Ovary (tissue), 9 donors: ENCODE data around the gene SCD5. TPM values are rescaled to one million over a fixed set of nuclear protein-coding genes. Genes with fewer than 3 reads are reported as not detected.

ENCODE experiments used
- DNase-seq, 5 donors: peaks; one replicate each; pipeline ENCODE4 v3.0.0-alpha.2; 2019 to 2020
- H3K27ac ChIP-seq, 2 donors: fragments of 200-600 bp; one replicate each; pipeline versions ENCODE4 v1.5.1 to v1.8.0; 2019 to 2022
- H3K27me3 ChIP-seq: fragments of 200-600 bp; one replicate; pipeline ENCODE4 v1.8.0; 2022
- H3K36me3 ChIP-seq: fragments of 200-600 bp; sonication (generic); one replicate; pipeline ENCODE4 v1.5.1; 2019
- H3K4me1 ChIP-seq: one replicate; pipeline ENCODE4 v1.8.1; 2013; ENCODE audit warnings: mild to moderate bottlenecking, moderate library complexity; ENCODE audit not compliant: insufficient read depth
- H3K4me3 ChIP-seq: fragments of 200-600 bp; sonication (generic); one replicate; pipeline ENCODE4 v1.5.1; 2017
- H3K9me3 ChIP-seq, 2 donors: fragments of 200-600 bp in 1 of 2; sonication (generic) in 1 of 2; one replicate each; pipeline versions ENCODE4 v1.5.1 to v1.8.1; 2013 to 2019; ENCODE audit warnings: mild to moderate bottlenecking in 1 of 2, moderate library complexity in 1 of 2
- CTCF ChIP-seq, 3 donors: fragments of 450-650 bp in 2 of 3; fragments of 200-600 bp in 1 of 3; IDR thresholded peaks; one replicate each; pipeline versions ENCODE4 v1.5.1 to v1.8.0; 2016 to 2022; ENCODE audit warnings: antibody characterized with exemption in 3 of 3, mild to moderate bottlenecking in 1 of 3
- EP300 ChIP-seq: sonication (generic); formaldehyde crosslinking; IDR thresholded peaks from one replicate; pipeline ENCODE4 v1.6.1; 2017; ENCODE audit warnings: antibody characterized with exemption
- POLR2A ChIP-seq: fragments of 450-650 bp; IDR thresholded peaks from one replicate; pipeline ENCODE4 v1.6.1; 2017; ENCODE audit warnings: antibody characterized with exemption, mild to moderate bottlenecking, moderate library complexity
- WGBS, 3 donors: extraction: QIAGEN DNeasy Blood & Tissue Kit in 1 of 3; methylation state at CpG; one replicate each; pipeline versions ENCODE4 v1.1.5 to v1.1.7; 2013 to 2017; 5-methylcytosine and 5-hydroxymethylcytosine counted together
- intact Hi-C, 4 donors: fragments of 100-400 bp; cut with DNase I; formaldehyde crosslinking; loops; one replicate each; pipeline versions ENCODE4 v1.11.0 to v1.15.1; 2022 to 2023
- polyA plus RNA-seq, 2 donors: library from polyadenylated mRNA; stranded (reverse); fragments of 200-250 nt in 1 of 2; fragments of 350-450 nt in 1 of 2; fragmentation: Illumina TruSeq in 1 of 2; extraction: RNeasy Lipid Tissue Mini Kit (QIAGEN cat#74804) in 1 of 2; gene quantifications; one replicate each; pipeline ENCODE4 v1.2.3, GENCODE V29; 2013 to 2014
- total RNA-seq, 7 donors: library from RNA; depleted of rRNA in 2 of 7; stranded (reverse); fragments of >200 nt in 2 of 7; fragmentation: NEBNext Ultra II Directional in 3 of 7; extraction: Animal tissue kit (Norgen Biotek cat#: 25700) in 3 of 7; gene quantifications; one replicate each; pipeline versions ENCODE4 v1.1.0 to v1.2.4, GENCODE V29; 2016 to 2023
- donor health status: DM: no; HTN: no; CAD: no; lungs with moderate emphysema.
- donor health status: DM: no; HTN: no; CAD: no.
- donor health status: Bipolar disorder and iron deficiency.
- donor health status: DM: yes; HTN: yes; CAD: no.
- donor health status: DM: no; HTN: no; CAD: no.
- donor health status: DM: yes; HTN: yes; CAD: no.

SCD5 gene
- total and polyA plus RNA-seq, 9 donors: 96.3 to 203 (median 119) TPM

GRCh38 chr4:82611527-82611926 lies 187.1 kb downstream of the SCD5 start:
- H3K4me1 ChIP-seq: no peaks in the 10 kb centered on the region
- no peaks in the 10 kb centered on the region for H3K36me3 ChIP-seq
- DNase-seq: no peak
- no peaks in the 10 kb centered on the region for H3K9me3 ChIP-seq
- H3K4me3 ChIP-seq: no peak overlapping the region
- intact Hi-C loops: no loop called here
- H3K27me3 ChIP-seq: no peaks in the 10 kb centered on the region
- 87 to 94% (median 90%) methylated on average over 4 of the region's 4 CpGs for WGBS, 3 donors
- TF ChIP-seq POLR2A: no peak
- no peak for TF ChIP-seq EP300
- no peak for TF ChIP-seq CTCF (IDR thresholded peaks at IDR 0.05)
- H3K27ac ChIP-seq: no peak overlapping the region

- intact Hi-C loops: no loop called here
- 86 to 94% (median 90%) methylated on average over 2 of the region's 2 CpGs for WGBS, 3 donors
Observed at GRCh38 chr4:82610041-82610440, 188.6 kb downstream of the SCD5 start.

GRCh38 chr4:82606622-82607021 lies 192.0 kb downstream of the SCD5 start:
- intact Hi-C loops: no loop called here
- WGBS, 3 donors: 97 to 99% (median 98%) methylated on average over 7 of the region's 7 CpGs
- DNase-seq: no peak
- Histone ChIP-seq H3K27me3 (no peaks in the 10 kb centered on the region), H3K9me3 (no peaks in the 10 kb centered on the region), H3K4me1 (no peaks in the 10 kb centered on the region), H3K27ac (no peak overlapping the region), H3K4me3 (no peak overlapping the region), H3K36me3 (no peaks in the 10 kb centered on the region)
- no peak for TF ChIP-seq CTCF (IDR thresholded peaks at IDR 0.05)
- TF ChIP-seq EP300: no peak
- no peak for TF ChIP-seq POLR2A

More at GRCh38 chr4:82610041-82610440, 188.6 kb downstream of the SCD5 start:
- no peak overlapping the region for H3K27ac ChIP-seq
- no peak for DNase-seq
- no peaks in the 10 kb centered on the region for H3K4me1 ChIP-seq
- no peaks in the 10 kb centered on the region for H3K36me3 ChIP-seq
- H3K27me3 ChIP-seq: no peaks in the 10 kb centered on the region
- no peak for TF ChIP-seq EP300
- TF ChIP-seq CTCF (IDR thresholded peaks at IDR 0.05): no peak
- no peak for TF ChIP-seq POLR2A
- H3K4me3 ChIP-seq: no peak overlapping the region
- H3K9me3 ChIP-seq: no peaks in the 10 kb centered on the region

- no peak for DNase-seq
- intact Hi-C loops: no loop called here
- no peak overlapping the region for H3K4me3 ChIP-seq
Observed at GRCh38 chr4:82604522-82604921, 194.1 kb downstream of the SCD5 start.

GRCh38 chr4:82601242-82602015 lies 197.2 kb downstream of the SCD5 start:
- Histone ChIP-seq H3K36me3 (no peaks in the 10 kb centered on the region), H3K4me1 (no peaks in the 10 kb centered on the region), H3K9me3 (no peaks in the 10 kb centered on the region), H3K27me3 (no peaks in the 10 kb centered on the region), H3K4me3 (no peak overlapping the region), H3K27ac (no peak overlapping the region)
- DNase-seq: no peak
- intact Hi-C loops: no loop called here
- WGBS, 3 donors: 74 to 79% (median 75%) methylated on average over 9 of the region's 9 CpGs
- TF ChIP-seq EP300 (no peak), CTCF (IDR thresholded peaks at IDR 0.05) (no peak), POLR2A (no peak)

More at GRCh38 chr4:82604522-82604921, 194.1 kb downstream of the SCD5 start:
- 80 to 85% (median 82%) methylated on average over 1 of the region's 1 CpG for WGBS, 3 donors
- H3K27me3 ChIP-seq: no peaks in the 10 kb centered on the region
- H3K36me3 ChIP-seq: no peaks in the 10 kb centered on the region
- H3K4me1 ChIP-seq: no peaks in the 10 kb centered on the region
- H3K9me3 ChIP-seq: no peaks in the 10 kb centered on the region
- no peak for TF ChIP-seq EP300
- no peak overlapping the region for H3K27ac ChIP-seq
